HFFc6 (cell line): Measurements from ENCODE around the gene ZSCAN32. TPM values are rescaled to one million over a fixed set of nuclear protein-coding genes. Genes with fewer than 3 reads are reported as not detected.

Experiments used
- DNase-seq: peaks from one replicate; pipeline ENCODE4 v3.0.0-alpha.2; 2018
- H3K27ac Mint-ChIP-seq: 2 replicates; pipeline ENCODE4 v1.8.0; 2020; ENCODE audit warnings: mild to moderate bottlenecking, mixed read lengths
- H3K27me3 Mint-ChIP-seq: 2 replicates; pipeline ENCODE4 v1.8.0; 2021; ENCODE audit warnings: mild to moderate bottlenecking, moderate library complexity, mixed read lengths; ENCODE audit not compliant: insufficient read depth
- H3K36me3 Mint-ChIP-seq: 2 replicates; pipeline ENCODE4 v1.8.0; 2021; ENCODE audit warnings: low read depth, mixed read lengths
- H3K4me1 Mint-ChIP-seq: 2 replicates; pipeline ENCODE4 v1.8.0; 2020; ENCODE audit warnings: low read depth, mixed read lengths
- H3K4me3 Mint-ChIP-seq: 2 replicates; pipeline ENCODE4 v1.8.0; 2020; ENCODE audit warnings: mild to moderate bottlenecking, moderate library complexity, mixed read lengths
- H3K9me3 Mint-ChIP-seq: 2 replicates; pipeline ENCODE4 v1.8.0; 2020; ENCODE audit warnings: mild to moderate bottlenecking, mixed read lengths
- CTCF ChIP-seq: fragments of 200-600 bp; sonication (generic); IDR thresholded peaks from 2 replicates; pipeline ENCODE4 v1.5.0; 2021; ENCODE audit warnings: antibody characterized with exemption, mild to moderate bottlenecking
- total RNA-seq, 6 experiments: library from RNA; stranded (reverse); fragmentation: NEBNext Ultra II Directional; extraction: Animal tissue kit (Norgen Biotek cat#: 25700); gene quantifications; 2 replicates in 1 of 6; 3 replicates in 5 of 6; pipeline ENCODE4 v1.2.3, GENCODE V29; 2021

ZSCAN32 gene
- total RNA-seq, 6 experiments from 2014 or later, result 8.3 to 11.1 (median 10.3) TPM

DNA sequence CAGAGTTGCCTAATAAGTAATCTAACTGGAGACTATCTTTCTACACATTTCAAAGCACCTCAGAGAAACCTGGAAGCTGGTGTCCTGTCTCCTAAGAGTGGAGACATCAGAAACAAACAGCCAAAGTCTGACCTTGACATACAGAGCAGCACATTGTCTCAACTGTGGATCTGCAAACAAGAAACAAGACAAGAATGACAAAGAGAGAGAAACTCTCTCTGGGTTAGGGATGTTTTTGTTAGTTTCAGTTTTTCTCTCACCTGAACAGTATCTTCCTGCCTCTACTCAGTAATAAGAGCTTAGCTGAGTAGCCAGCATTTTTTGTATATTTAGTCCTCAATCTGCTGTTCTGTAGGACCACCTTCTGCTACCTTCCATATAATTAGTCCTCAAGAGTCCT is 33.6 kb upstream of the ZSCAN32 start:
- Mint-ChIP-seq H3K4me1 (no peaks in the 10 kb centered on the region), H3K4me3 (no peak overlapping the region), H3K36me3 (peaks cover 19% of the 10 kb centered on the region), H3K27me3 (peaks cover 6% of the 10 kb centered on the region), H3K9me3 (peaks cover 5% of the 10 kb centered on the region; the same call in 1 of the 2 replicates), H3K27ac (no peak overlapping the region)
- no peak for TF ChIP-seq CTCF
- DNase-seq, result no peak

DNA sequence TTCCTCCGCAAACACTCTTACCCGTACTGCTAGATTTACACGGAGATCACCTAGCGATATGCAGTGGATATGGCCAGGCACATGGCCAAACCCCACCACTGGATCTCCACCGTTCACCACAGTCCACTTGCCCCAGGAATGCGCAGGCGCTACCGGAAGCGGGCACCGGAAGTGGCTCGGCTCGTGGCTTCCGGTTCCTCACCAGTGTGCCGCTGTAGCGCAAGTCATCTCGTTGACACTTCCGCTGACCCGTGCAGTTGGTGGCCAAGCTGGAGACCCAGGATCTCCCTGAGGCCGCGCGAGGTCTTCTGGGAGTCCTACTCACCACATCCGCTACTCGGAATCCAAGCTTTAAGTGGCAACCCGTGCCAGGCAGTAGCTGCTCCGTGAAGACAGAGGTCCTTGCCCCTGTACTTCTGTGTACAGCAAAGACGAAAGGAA is 31.0 kb upstream of the ZSCAN32 start:
- Mint-ChIP-seq H3K27ac (no peak overlapping the region), H3K27me3 (peaks cover 3% of the 10 kb centered on the region; the same call in 1 of the 2 replicates), H3K4me1 (no peaks in the 10 kb centered on the region), H3K4me3 (no peak overlapping the region; the same call in 1 of the 2 replicates), H3K36me3 (peaks cover 17% of the 10 kb centered on the region), H3K9me3 (peaks cover 4% of the 10 kb centered on the region; the same call in 1 of the 2 replicates)
- TF ChIP-seq CTCF, result no peak
- no peak for DNase-seq

GRCh38 chr16:3413730-3414379 is 13.1 kb upstream of the ZSCAN32 start:
- no peaks in the 10 kb centered on the region for H3K4me1 Mint-ChIP-seq
- no peak overlapping the region for H3K27ac Mint-ChIP-seq
- H3K36me3 Mint-ChIP-seq, result peaks cover 34% of the 10 kb centered on the region
- no peak overlapping the region for H3K4me3 Mint-ChIP-seq
- H3K27me3 Mint-ChIP-seq, result peaks cover 2% of the 10 kb centered on the region
- peaks cover 73% of the 10 kb centered on the region for H3K9me3 Mint-ChIP-seq
- no peak for TF ChIP-seq CTCF
- DNase-seq, result no peak

DNA sequence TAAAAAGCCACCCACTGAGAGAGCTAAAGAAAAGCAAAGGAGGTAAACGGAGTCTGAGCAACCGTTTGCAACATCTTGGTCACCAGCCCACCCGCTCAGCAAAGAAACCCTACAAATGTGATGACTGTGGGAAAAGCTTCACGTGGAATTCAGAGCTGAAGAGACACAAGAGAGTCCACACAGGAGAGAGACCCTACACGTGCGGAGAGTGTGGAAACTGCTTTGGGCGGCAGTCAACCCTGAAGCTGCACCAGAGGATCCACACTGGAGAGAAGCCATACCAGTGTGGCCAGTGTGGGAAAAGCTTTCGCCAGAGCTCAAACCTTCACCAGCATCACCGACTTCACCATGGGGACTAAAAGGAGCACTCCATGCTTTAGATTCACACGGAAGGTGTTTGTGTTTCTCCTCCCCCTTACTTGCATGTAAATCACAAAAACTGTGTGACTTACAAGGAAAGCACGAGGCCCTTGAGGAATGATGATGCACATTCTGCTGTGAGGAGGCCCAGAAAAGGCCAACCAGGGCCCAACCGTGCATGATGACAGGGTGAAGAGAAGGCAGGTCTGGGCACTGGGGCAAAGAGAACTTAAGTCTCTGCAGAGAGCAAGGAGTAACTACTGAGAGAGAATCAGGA is 7.9 kb upstream of the ZSCAN32 start:
- Mint-ChIP-seq H3K36me3 (peaks cover 83% of the 10 kb centered on the region), H3K4me1 (no peaks in the 10 kb centered on the region), H3K9me3 (peaks cover 92% of the 10 kb centered on the region), H3K27ac (no peak overlapping the region), H3K4me3 (no peak overlapping the region), H3K27me3 (no peaks in the 10 kb centered on the region; the same call in none of the 2 replicates)
- no peak for DNase-seq
- TF ChIP-seq CTCF, result no peak

DNA sequence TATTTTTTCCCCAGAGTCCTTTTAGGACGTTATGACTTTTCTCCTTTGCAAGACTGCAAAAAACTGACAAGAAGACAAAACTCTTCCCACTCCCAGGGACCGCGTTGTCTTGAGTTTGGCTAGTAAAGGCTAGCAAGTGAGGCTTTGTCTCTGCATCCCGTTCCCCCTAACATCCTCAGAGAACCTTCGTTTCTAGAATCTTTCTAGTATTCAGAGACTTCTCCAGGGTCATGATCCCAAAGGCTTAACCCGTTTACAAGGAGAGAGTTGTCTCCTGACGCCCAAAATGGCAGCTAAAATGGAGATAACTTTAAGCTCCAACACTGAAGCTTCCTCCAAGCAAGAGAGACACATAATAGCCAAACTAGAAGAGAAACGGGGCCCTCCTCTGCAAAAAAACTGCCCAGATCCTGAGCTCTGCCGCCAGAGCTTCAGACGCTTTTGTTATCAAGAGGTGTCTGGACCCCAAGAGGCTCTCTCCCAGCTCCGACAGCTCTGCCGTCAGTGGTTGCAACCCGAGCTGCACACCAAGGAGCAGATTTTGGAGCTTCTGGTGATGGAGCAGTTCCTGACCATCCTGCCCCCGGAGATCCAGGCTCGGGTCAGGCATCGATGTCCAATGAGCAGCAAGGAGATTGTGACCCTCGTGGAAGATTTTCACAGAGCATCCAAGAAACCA is 1.1 kb upstream of the ZSCAN32 start:
- H3K36me3 Mint-ChIP-seq, result peaks cover 61% of the 10 kb centered on the region
- peak; percentile 3 for DNase-seq
- H3K27me3 Mint-ChIP-seq, result no peaks in the 10 kb centered on the region
- TF ChIP-seq CTCF, result no peak
- H3K4me1 Mint-ChIP-seq, result peaks cover 9% of the 10 kb centered on the region
- H3K4me3 Mint-ChIP-seq, result peak overlapping the region; percentile 91
- H3K9me3 Mint-ChIP-seq, result peaks cover 44% of the 10 kb centered on the region
- H3K27ac Mint-ChIP-seq, result peak overlapping the region; percentile 81
